Karpas-422 (cell line): ENCODE results near the gene C2CD2L. TPM values are rescaled to one million over a fixed set of nuclear protein-coding genes. Genes with fewer than 3 reads are reported as not detected.

Experiments
- total RNA-seq: library from RNA; depleted of rRNA; stranded (reverse); fragments of >200 nt; shearing (Covaris generic); gene quantifications from 2 replicates; pipeline ENCODE4 v1.2.3, GENCODE V29; 2014; ENCODE audit warnings: low replicate concordance; rRNA removed

C2CD2L gene
- total RNA-seq, 1 experiment from 2014 or later = 11.9 TPM

Other genes starting within 250 kb of the C2CD2L start
- gene CXCR5, start 223.5 kb upstream of the C2CD2L start, total RNA-seq = 0.71 and 1.2 TPM in 2 replicates
- gene BCL9L, start 181.4 kb upstream of the C2CD2L start, total RNA-seq = 0.18 and 0.56 TPM in 2 replicates
- gene UPK2, start 151.0 kb upstream of the C2CD2L start, total RNA-seq = not detected in 2 replicates
- not detected in 2 replicates for gene FOXR1, start 135.6 kb upstream of the C2CD2L start, total RNA-seq
- 14.2 and 25.0 TPM in 2 replicates for gene CENATAC, start 109.2 kb upstream of the C2CD2L start, total RNA-seq
- 547 and 607 TPM in 2 replicates for gene RPS25, start 89.0 kb upstream of the C2CD2L start, total RNA-seq
- 26.3 and 33.0 TPM in 2 replicates for gene TRAPPC4, start 88.6 kb upstream of the C2CD2L start, total RNA-seq
- gene SLC37A4, start 76.5 kb upstream of the C2CD2L start, total RNA-seq = 4.7 and 7.4 TPM in 2 replicates
- 27.3 and 32.5 TPM in 2 replicates for gene HYOU1, start 50.1 kb upstream of the C2CD2L start, total RNA-seq
- gene VPS11, start 39.5 kb upstream of the C2CD2L start, total RNA-seq = 19.2 and 25.5 TPM in 2 replicates
- gene HMBS, start 22.5 kb upstream of the C2CD2L start, total RNA-seq = 7.5 and 12.7 TPM in 2 replicates
- gene DPAGT1, start 5.5 kb upstream of the C2CD2L start, total RNA-seq = 10.0 and 27.3 TPM in 2 replicates
- 16.3 and 22.4 TPM in 2 replicates for gene HINFP, start 14.2 kb downstream of the C2CD2L start, total RNA-seq
- not detected in 2 replicates for gene ABCG4, start 41.7 kb downstream of the C2CD2L start, total RNA-seq
- 2.7 and 7.5 TPM in 2 replicates for gene NLRX1, start 61.4 kb downstream of the C2CD2L start, total RNA-seq
- gene NHERF4, start 78.1 kb downstream of the C2CD2L start, total RNA-seq = not detected in 2 replicates
- gene CBL, start 99.0 kb downstream of the C2CD2L start, total RNA-seq = 18.0 and 34.0 TPM in 2 replicates
- 2.0 and 2.1 TPM in 2 replicates for gene MCAM, start 209.8 kb downstream of the C2CD2L start, total RNA-seq
- 3.9 and 8.8 TPM in 2 replicates for gene RNF26, start 227.2 kb downstream of the C2CD2L start, total RNA-seq
- not detected in 2 replicates for gene C1QTNF5, start 233.5 kb downstream of the C2CD2L start, total RNA-seq
- gene MFRP, start 239.4 kb downstream of the C2CD2L start, total RNA-seq = not detected in 2 replicates